Measurements from ENCODE around the gene E4F1.

The E4F1 gene

GRCh38 chr16:2231016-2231931 lies 7.9 kb downstream of the E4F1 start:
- no peak overlapping the region for H3K27ac ChIP-seq (ENCODE audit: low read length)
- H3K4me1 ChIP-seq (ENCODE audit: control insufficient read depth, insufficient read depth, low read length) = peaks cover 6% of the 10 kb centered on the region
- H3K36me3 ChIP-seq (ENCODE audit: control insufficient read depth in 2 of 2, insufficient read depth in 2 of 2, low read length in 2 of 2) = peaks cover 57 to 58% of the 10 kb centered on the region in 2 donors
- H3K27me3 ChIP-seq (ENCODE audit: control insufficient read depth in 1 of 2, insufficient read depth in 2 of 2, low read length in 2 of 2) = peaks cover 15% of the 10 kb centered on the region in 2 donors
- no peak overlapping the region for H3K4me3 ChIP-seq (ENCODE audit: low read length in 2 of 2)
- no peaks in the 10 kb centered on the region for H3K9me3 ChIP-seq (ENCODE audit: control insufficient read depth in 2 of 2, low read length in 2 of 2)
- no peak overlapping the region for H3K9ac ChIP-seq (ENCODE audit: low read length in 2 of 2)

- H3K27ac ChIP-seq (ENCODE audit: low read length) = no peak overlapping the region
- H3K27me3 ChIP-seq (ENCODE audit: control insufficient read depth in 1 of 2, insufficient read depth in 2 of 2, low read length in 2 of 2) = peaks cover 17 to 25% of the 10 kb centered on the region in 2 donors
- H3K36me3 ChIP-seq (ENCODE audit: control insufficient read depth in 2 of 2, insufficient read depth in 2 of 2, low read length in 2 of 2) = peaks cover 54 to 56% of the 10 kb centered on the region in 2 donors
- peaks cover 14% of the 10 kb centered on the region for H3K4me1 ChIP-seq (ENCODE audit: control insufficient read depth, insufficient read depth, low read length)
- no peaks in the 10 kb centered on the region for H3K9me3 ChIP-seq (ENCODE audit: control insufficient read depth in 2 of 2, low read length in 2 of 2)
- no peak overlapping the region for H3K9ac ChIP-seq (ENCODE audit: low read length in 2 of 2)
- H3K4me3 ChIP-seq (ENCODE audit: low read length in 2 of 2) = no peak overlapping the region
Measured at GRCh38 chr16:2232094-2232990, 9.0 kb downstream of the E4F1 start.

GRCh38 chr16:2233046-2233775 lies 9.8 kb downstream of the E4F1 start:
- Histone ChIP-seq H3K27me3 (ENCODE audit: control insufficient read depth in 1 of 2, insufficient read depth in 2 of 2, low read length in 2 of 2) (peaks cover 22 to 31% of the 10 kb centered on the region in 2 donors), H3K9ac (ENCODE audit: low read length in 2 of 2) (no peak overlapping the region), H3K9me3 (ENCODE audit: control insufficient read depth in 2 of 2, low read length in 2 of 2) (no peaks in the 10 kb centered on the region), H3K4me3 (ENCODE audit: low read length in 2 of 2) (no peak overlapping the region), H3K4me1 (ENCODE audit: control insufficient read depth, insufficient read depth, low read length) (peaks cover 23% of the 10 kb centered on the region), H3K36me3 (ENCODE audit: control insufficient read depth in 2 of 2, insufficient read depth in 2 of 2, low read length in 2 of 2) (peaks cover 53 to 54% of the 10 kb centered on the region in 2 donors), H3K27ac (ENCODE audit: low read length) (no peak overlapping the region)

- peaks cover 21% of the 10 kb centered on the region for H3K4me1 ChIP-seq (ENCODE audit: control insufficient read depth, insufficient read depth, low read length)
Measured at GRCh38 chr16:2233872-2234812, 10.8 kb downstream of the E4F1 start.

GRCh38 chr16:2234813-2235170 lies 11.4 kb downstream of the E4F1 start:
- no peak overlapping the region for H3K27ac ChIP-seq (ENCODE audit: low read length)
- peaks cover 41 to 42% of the 10 kb centered on the region in 2 donors for H3K36me3 ChIP-seq (ENCODE audit: control insufficient read depth in 2 of 2, insufficient read depth in 2 of 2, low read length in 2 of 2)
- peaks cover 21% of the 10 kb centered on the region for H3K4me1 ChIP-seq (ENCODE audit: control insufficient read depth, insufficient read depth, low read length)
- no peaks in the 10 kb centered on the region for H3K9me3 ChIP-seq (ENCODE audit: control insufficient read depth in 2 of 2, low read length in 2 of 2)
- H3K4me3 ChIP-seq (ENCODE audit: low read length in 2 of 2) = no peak overlapping the region
- no peak overlapping the region for H3K9ac ChIP-seq (ENCODE audit: low read length in 2 of 2)
- H3K27me3 ChIP-seq (ENCODE audit: control insufficient read depth in 1 of 2, insufficient read depth in 2 of 2, low read length in 2 of 2) = peaks cover 22 to 31% of the 10 kb centered on the region in 2 donors

More at GRCh38 chr16:2233872-2234812, 10.8 kb downstream of the E4F1 start:
- H3K27ac ChIP-seq (ENCODE audit: low read length) = no peak overlapping the region
- peaks cover 47% of the 10 kb centered on the region in 2 donors for H3K36me3 ChIP-seq (ENCODE audit: control insufficient read depth in 2 of 2, insufficient read depth in 2 of 2, low read length in 2 of 2)
- H3K9ac ChIP-seq (ENCODE audit: low read length in 2 of 2) = no peak overlapping the region
- H3K27me3 ChIP-seq (ENCODE audit: control insufficient read depth in 1 of 2, insufficient read depth in 2 of 2, low read length in 2 of 2) = peaks cover 22 to 31% of the 10 kb centered on the region in 2 donors
- no peaks in the 10 kb centered on the region for H3K9me3 ChIP-seq (ENCODE audit: control insufficient read depth in 2 of 2, low read length in 2 of 2)
- no peak overlapping the region for H3K4me3 ChIP-seq (ENCODE audit: low read length in 2 of 2)

- no peaks in the 10 kb centered on the region for H3K9me3 ChIP-seq (ENCODE audit: control insufficient read depth in 2 of 2, low read length in 2 of 2)
- peaks cover 38 to 39% of the 10 kb centered on the region in 2 donors for H3K36me3 ChIP-seq (ENCODE audit: control insufficient read depth in 2 of 2, insufficient read depth in 2 of 2, low read length in 2 of 2)
- H3K27me3 ChIP-seq (ENCODE audit: control insufficient read depth in 1 of 2, insufficient read depth in 2 of 2, low read length in 2 of 2) = peaks cover 22 to 31% of the 10 kb centered on the region in 2 donors
- no peak overlapping the region for H3K9ac ChIP-seq (ENCODE audit: low read length in 2 of 2)
- peaks cover 21% of the 10 kb centered on the region for H3K4me1 ChIP-seq (ENCODE audit: control insufficient read depth, insufficient read depth, low read length)
- no peak overlapping the region for H3K4me3 ChIP-seq (ENCODE audit: low read length in 2 of 2)
- H3K27ac ChIP-seq (ENCODE audit: low read length) = no peak overlapping the region
Measured at GRCh38 chr16:2235234-2235651, 11.9 kb downstream of the E4F1 start.

- no peak overlapping the region for H3K27ac ChIP-seq (ENCODE audit: low read length)
- peaks cover 21% of the 10 kb centered on the region for H3K4me1 ChIP-seq (ENCODE audit: control insufficient read depth, insufficient read depth, low read length)
- peaks cover 22 to 31% of the 10 kb centered on the region in 2 donors for H3K27me3 ChIP-seq (ENCODE audit: control insufficient read depth in 1 of 2, insufficient read depth in 2 of 2, low read length in 2 of 2)
- no peak overlapping the region for H3K4me3 ChIP-seq (ENCODE audit: low read length in 2 of 2)
- peaks cover 38 to 39% of the 10 kb centered on the region in 2 donors for H3K36me3 ChIP-seq (ENCODE audit: control insufficient read depth in 2 of 2, insufficient read depth in 2 of 2, low read length in 2 of 2)
- no peaks in the 10 kb centered on the region for H3K9me3 ChIP-seq (ENCODE audit: control insufficient read depth in 2 of 2, low read length in 2 of 2)
- H3K9ac ChIP-seq (ENCODE audit: low read length in 2 of 2) = no peak overlapping the region
Measured at GRCh38 chr16:2235695-2236336, 12.4 kb downstream of the E4F1 start.

- no peak within 1 kb of the TSS for H3K27ac ChIP-seq (ENCODE audit: low read length)
- H3K4me3 ChIP-seq (ENCODE audit: low read length in 2 of 2) = peak within 1 kb of the TSS in 1 of 2 donors; percentile 63
- no peaks in the 10 kb centered on the region for H3K9me3 ChIP-seq (ENCODE audit: control insufficient read depth in 2 of 2, low read length in 2 of 2)
- no peak within 1 kb of the TSS for H3K9ac ChIP-seq (ENCODE audit: low read length in 2 of 2)
- peaks cover 33 to 36% of the 10 kb centered on the region in 2 donors for H3K36me3 ChIP-seq (ENCODE audit: control insufficient read depth in 2 of 2, insufficient read depth in 2 of 2, low read length in 2 of 2)
- peaks cover 22 to 31% of the 10 kb centered on the region in 2 donors for H3K27me3 ChIP-seq (ENCODE audit: control insufficient read depth in 1 of 2, insufficient read depth in 2 of 2, low read length in 2 of 2)
- H3K4me1 ChIP-seq (ENCODE audit: control insufficient read depth, insufficient read depth, low read length) = peaks cover 21% of the 10 kb centered on the region
Measured at GRCh38 chr16:2236337-2237101, 13.1 kb downstream of the E4F1 start, which contains the start of gene DNASE1L2. Gene DNASE1L2, plus strand, starts transcription at chr16:2236444. Its CDS starts 373 bp downstream, at chr16:2236817.

Measured in stomach smooth muscle (tissue), 2 donors.